ENCODE data around the gene DNHD1. TPM values are rescaled to one million over a fixed set of nuclear protein-coding genes. Genes with fewer than 3 reads are reported as not detected.

The DNHD1 gene
- total RNA-seq, 1 experiment from 2014 or later: 10.6 TPM

DNA sequence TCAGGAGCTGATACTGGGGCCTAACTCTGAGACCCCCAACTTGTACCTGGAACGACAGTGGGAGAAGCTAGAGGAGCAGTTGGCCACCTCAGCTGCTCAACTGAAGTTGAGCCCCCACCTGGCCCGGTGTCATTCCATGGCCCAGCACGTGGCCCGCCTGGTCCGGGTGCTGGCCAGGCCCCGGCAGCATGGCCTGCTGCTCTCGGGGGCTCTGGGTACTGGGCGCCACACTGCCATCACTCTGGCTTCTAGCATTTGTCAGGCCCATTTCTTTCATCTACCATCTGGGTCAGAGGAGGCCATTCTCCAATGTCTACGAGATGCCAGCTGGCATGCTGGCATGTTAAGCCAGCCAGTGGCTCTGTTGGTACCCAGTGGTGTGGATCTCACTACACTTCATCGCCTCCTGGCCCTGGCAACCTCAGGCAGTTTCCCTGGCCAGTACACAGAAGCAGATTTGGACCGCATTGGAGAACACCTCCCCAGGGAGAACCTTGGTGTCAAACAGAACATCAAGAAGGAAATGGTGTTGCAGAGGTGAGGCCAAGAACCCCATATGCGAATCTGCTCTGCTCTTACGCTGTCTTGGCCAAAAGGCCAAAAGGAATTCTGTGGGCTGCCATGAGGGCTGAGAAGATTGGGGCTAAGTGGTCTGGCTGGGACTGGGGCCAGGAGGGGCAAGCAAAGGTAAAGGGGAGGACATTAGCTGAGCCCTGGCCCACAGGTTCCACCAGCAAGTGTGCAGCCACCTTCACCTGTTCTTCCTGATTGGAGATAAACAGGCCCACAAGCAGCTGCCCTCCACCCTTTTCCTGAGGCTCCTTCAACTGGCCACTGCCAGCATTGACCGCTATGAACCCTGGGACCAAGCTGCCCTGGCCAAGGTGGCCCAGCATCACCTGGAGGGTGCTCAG lies 60.9 kb downstream of the DNHD1 start:
- DNase-seq (ENCODE audit: low read depth, low spot score): no peak
- H3K4me1 ChIP-seq (ENCODE audit: control insufficient read depth, insufficient read depth, low read length): no peaks in the 10 kb centered on the region
- no peak overlapping the region for H3K27ac ChIP-seq (ENCODE audit: low read length)
- ATAC-seq: no peak
- H3K36me3 ChIP-seq (ENCODE audit: control insufficient read depth, insufficient read depth, low read length): no peaks in the 10 kb centered on the region
- TF ChIP-seq SIN3A (IDR thresholded peaks at IDR 0.05; ENCODE audit: borderline replicate concordance, insufficient read depth, low read depth, low read length): no peak
- intact Hi-C loops (cut with micrococcal nuclease; ENCODE audit: unreplicated experiment): no loop called here
- in situ Hi-C loops (cut with HindIII; ENCODE audit: low pct_unique_long_range_greater_than_20kb, low sequenced_read_pairs): no loop called here
- POLR2A ChIA-PET: no interaction called here
- CTCF ChIA-PET: no interaction called here
- BruUV-seq (replicated peaks): no TSS peak
- no peaks in the 10 kb centered on the region for H3K9me3 ChIP-seq (ENCODE audit: control insufficient read depth, insufficient read depth, low read depth, low read length)
- H3K4me3 ChIP-seq (ENCODE audit: low read depth in 2 of 2, low read length in 2 of 2): no peak overlapping the region
- no peaks in the 10 kb centered on the region for H3K27me3 ChIP-seq (ENCODE audit: control insufficient read depth, insufficient read depth, low read length)

DNA sequence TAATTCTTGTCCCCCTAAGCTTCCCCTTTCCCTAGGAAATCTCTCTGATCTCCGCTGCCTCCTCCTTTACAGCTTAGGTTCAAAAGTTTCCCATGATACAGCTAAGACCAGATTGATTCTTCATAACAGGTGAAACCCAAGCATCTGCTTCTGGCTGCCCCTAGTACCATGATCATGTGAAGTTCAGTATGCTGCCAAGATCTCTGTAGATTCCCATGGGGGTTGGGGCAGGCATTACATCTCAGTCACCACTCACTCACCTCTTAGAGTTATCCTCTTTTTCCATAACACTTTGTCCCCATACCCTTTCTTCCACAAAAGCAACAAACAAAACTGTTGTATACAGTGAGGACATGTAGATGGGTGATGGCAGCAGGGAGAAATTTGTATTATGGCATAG lies 62.3 kb downstream of the DNHD1 start:
- TF ChIP-seq TCF7L2 (IDR thresholded peaks at IDR 0.05; ENCODE audit: low read depth, low read length) (no peak), SIN3A (IDR thresholded peaks at IDR 0.05; ENCODE audit: borderline replicate concordance, insufficient read depth, low read depth, low read length) (no peak), POLR2AphosphoS5 (IDR thresholded peaks at IDR 0.05; ENCODE audit: low read depth, low read length) (no peak)
- TF ChIP-seq, protein P1, sequence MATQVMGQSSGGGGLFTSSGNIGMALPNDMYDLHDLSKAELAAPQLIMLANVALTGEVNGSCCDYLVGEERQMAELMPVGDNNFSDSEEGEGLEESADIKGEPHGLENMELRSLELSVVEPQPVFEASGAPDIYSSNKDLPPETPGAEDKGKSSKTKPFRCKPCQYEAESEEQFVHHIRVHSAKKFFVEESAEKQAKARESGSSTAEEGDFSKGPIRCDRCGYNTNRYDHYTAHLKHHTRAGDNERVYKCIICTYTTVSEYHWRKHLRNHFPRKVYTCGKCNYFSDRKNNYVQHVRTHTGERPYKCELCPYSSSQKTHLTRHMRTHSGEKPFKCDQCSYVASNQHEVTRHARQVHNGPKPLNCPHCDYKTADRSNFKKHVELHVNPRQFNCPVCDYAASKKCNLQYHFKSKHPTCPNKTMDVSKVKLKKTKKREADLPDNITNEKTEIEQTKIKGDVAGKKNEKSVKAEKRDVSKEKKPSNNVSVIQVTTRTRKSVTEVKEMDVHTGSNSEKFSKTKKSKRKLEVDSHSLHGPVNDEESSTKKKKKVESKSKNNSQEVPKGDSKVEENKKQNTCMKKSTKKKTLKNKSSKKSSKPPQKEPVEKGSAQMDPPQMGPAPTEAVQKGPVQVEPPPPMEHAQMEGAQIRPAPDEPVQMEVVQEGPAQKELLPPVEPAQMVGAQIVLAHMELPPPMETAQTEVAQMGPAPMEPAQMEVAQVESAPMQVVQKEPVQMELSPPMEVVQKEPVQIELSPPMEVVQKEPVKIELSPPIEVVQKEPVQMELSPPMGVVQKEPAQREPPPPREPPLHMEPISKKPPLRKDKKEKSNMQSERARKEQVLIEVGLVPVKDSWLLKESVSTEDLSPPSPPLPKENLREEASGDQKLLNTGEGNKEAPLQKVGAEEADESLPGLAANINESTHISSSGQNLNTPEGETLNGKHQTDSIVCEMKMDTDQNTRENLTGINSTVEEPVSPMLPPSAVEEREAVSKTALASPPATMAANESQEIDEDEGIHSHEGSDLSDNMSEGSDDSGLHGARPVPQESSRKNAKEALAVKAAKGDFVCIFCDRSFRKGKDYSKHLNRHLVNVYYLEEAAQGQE (IDR thresholded peaks at IDR 0.05; ENCODE audit: insufficient read depth in 1 of 2, low read depth in 2 of 2, low read length in 1 of 2): no peak
- TF ChIP-seq, protein P2, sequence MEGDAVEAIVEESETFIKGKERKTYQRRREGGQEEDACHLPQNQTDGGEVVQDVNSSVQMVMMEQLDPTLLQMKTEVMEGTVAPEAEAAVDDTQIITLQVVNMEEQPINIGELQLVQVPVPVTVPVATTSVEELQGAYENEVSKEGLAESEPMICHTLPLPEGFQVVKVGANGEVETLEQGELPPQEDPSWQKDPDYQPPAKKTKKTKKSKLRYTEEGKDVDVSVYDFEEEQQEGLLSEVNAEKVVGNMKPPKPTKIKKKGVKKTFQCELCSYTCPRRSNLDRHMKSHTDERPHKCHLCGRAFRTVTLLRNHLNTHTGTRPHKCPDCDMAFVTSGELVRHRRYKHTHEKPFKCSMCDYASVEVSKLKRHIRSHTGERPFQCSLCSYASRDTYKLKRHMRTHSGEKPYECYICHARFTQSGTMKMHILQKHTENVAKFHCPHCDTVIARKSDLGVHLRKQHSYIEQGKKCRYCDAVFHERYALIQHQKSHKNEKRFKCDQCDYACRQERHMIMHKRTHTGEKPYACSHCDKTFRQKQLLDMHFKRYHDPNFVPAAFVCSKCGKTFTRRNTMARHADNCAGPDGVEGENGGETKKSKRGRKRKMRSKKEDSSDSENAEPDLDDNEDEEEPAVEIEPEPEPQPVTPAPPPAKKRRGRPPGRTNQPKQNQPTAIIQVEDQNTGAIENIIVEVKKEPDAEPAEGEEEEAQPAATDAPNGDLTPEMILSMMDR (IDR thresholded peaks at IDR 0.05): no peak
- no peak overlapping the region for H3K4me3 ChIP-seq (ENCODE audit: low read depth in 2 of 2, low read length in 2 of 2)
- no peak for DNase-seq (ENCODE audit: low read depth, low spot score)
- no peak overlapping the region for H3K27ac ChIP-seq (ENCODE audit: low read length)
- no peaks in the 10 kb centered on the region for H3K9me3 ChIP-seq (ENCODE audit: control insufficient read depth, insufficient read depth, low read depth, low read length)
- ChIA-PET CTCF (no interaction called here), POLR2A (no interaction called here)
- in situ Hi-C loops (cut with HindIII; ENCODE audit: low pct_unique_long_range_greater_than_20kb, low sequenced_read_pairs): no loop called here
- no TSS peak for BruUV-seq (replicated peaks)
- intact Hi-C loops (cut with micrococcal nuclease; ENCODE audit: unreplicated experiment): no loop called here
- no peaks in the 10 kb centered on the region for H3K4me1 ChIP-seq (ENCODE audit: control insufficient read depth, insufficient read depth, low read length)
- no peak for ATAC-seq
- H3K36me3 ChIP-seq (ENCODE audit: control insufficient read depth, insufficient read depth, low read length): no peaks in the 10 kb centered on the region
- H3K27me3 ChIP-seq (ENCODE audit: control insufficient read depth, insufficient read depth, low read length): no peaks in the 10 kb centered on the region

DNA sequence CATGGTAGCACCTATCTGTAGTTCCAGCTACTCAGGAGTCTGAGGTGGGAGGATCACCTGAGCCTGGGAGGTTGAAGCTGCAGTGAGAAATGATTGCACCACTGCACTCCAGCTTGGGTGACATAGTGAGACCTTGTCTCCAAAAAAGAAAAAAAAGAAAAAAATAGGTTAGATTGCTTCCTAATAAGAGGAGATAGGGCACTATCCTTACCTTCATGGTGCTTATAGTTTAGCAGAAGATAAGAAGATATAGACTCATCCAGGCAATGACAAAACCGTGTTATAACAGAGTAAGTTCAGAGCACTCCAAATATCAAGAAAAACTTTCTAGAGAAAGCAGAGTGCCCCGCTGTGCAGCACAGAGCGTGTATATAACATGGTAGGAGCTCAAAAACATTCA lies 64.2 kb downstream of the DNHD1 start:
- Histone ChIP-seq H3K4me1 (ENCODE audit: control insufficient read depth, insufficient read depth, low read length) (no peaks in the 10 kb centered on the region), H3K27ac (ENCODE audit: low read length) (no peak overlapping the region), H3K9me3 (ENCODE audit: control insufficient read depth, insufficient read depth, low read depth, low read length) (no peaks in the 10 kb centered on the region), H3K27me3 (ENCODE audit: control insufficient read depth, insufficient read depth, low read length) (no peaks in the 10 kb centered on the region), H3K36me3 (ENCODE audit: control insufficient read depth, insufficient read depth, low read length) (no peaks in the 10 kb centered on the region), H3K4me3 (ENCODE audit: low read depth in 2 of 2, low read length in 2 of 2) (no peak overlapping the region)
- ChIA-PET POLR2A (no interaction called here), CTCF (no interaction called here)
- ATAC-seq (no peak), DNase-seq (ENCODE audit: low read depth, low spot score) (no peak)
- in situ Hi-C loops (cut with HindIII; ENCODE audit: low pct_unique_long_range_greater_than_20kb, low sequenced_read_pairs) (no loop called here), intact Hi-C loops (cut with micrococcal nuclease; ENCODE audit: unreplicated experiment) (loop anchor here (10.0 kb wide), 1 partner anchor 734 kb away; no protein-coding TSS in a partner anchor)
- no TSS peak for BruUV-seq (replicated peaks)
- TF ChIP-seq, protein P2 (IDR thresholded peaks at IDR 0.05): no peak
- TF ChIP-seq, protein P1 (IDR thresholded peaks at IDR 0.05; ENCODE audit: insufficient read depth in 1 of 2, low read depth in 2 of 2, low read length in 1 of 2): no peak
- no peak for TF ChIP-seq SIN3A (IDR thresholded peaks at IDR 0.05; ENCODE audit: borderline replicate concordance, insufficient read depth, low read depth, low read length)

Data from Panc1 (cell line).